HL-60 (cell line): ENCODE measurements around the gene PTGER2.

Experiments used
- DNase-seq, 2 experiments: peaks; one replicate each; pipeline ENCODE4 v3.0.0-alpha.2; 2010 to 2020; ENCODE audit warnings: low read depth in 1 of 2, low spot score in 1 of 2
- H3K27ac ChIP-seq: fragments of 250-450 bp; sonication (Bioruptor Pico); replicated peaks from 2 replicates; pipeline ENCODE4 v1.5.1; 2020; ENCODE audit warnings: mild to moderate bottlenecking, moderate library complexity
- H3K27me3 ChIP-seq: fragments of 250-450 bp; sonication (Bioruptor Pico); 2 replicates; pipeline ENCODE4 v1.5.1; 2021; ENCODE audit warnings: mild to moderate bottlenecking, moderate library complexity; ENCODE audit not compliant: insufficient read depth, poor library complexity, severe bottlenecking
- H3K4me3 ChIP-seq: replicated peaks from 2 replicates; pipeline ENCODE4 v1.5.1; 2011; ENCODE audit warnings: mild to moderate bottlenecking, control low read depth, low read length; ENCODE audit not compliant: insufficient read depth
- GABPA ChIP-seq: IDR thresholded peaks from 2 replicates; pipeline ENCODE4 v1.6.1; 2012; ENCODE audit warnings: low read depth
- POLR2AphosphoS5 ChIP-seq: IDR thresholded peaks from 2 replicates; pipeline ENCODE4 v1.6.1; 2012; ENCODE audit warnings: low read depth
- SPI1 ChIP-seq: IDR thresholded peaks from 2 replicates; pipeline ENCODE4 v1.6.1; 2012; ENCODE audit warnings: low read depth, mild to moderate bottlenecking, borderline replicate concordance
- TF ChIP-seq, protein P1 (sequence below): IDR thresholded peaks from 2 replicates; pipeline ENCODE4 v1.6.1; 2012; ENCODE audit warnings: low read depth; ENCODE audit not compliant: insufficient replicate concordance
- TF ChIP-seq, protein P2 (sequence below): IDR thresholded peaks from one replicate; pipeline ENCODE4 v1.5.1; 2011; ENCODE audit warnings: low read length, control low read depth, inconsistent platforms; ENCODE audit not compliant: insufficient read depth

The PTGER2 gene

GRCh38 chr14:52365071-52365470 is 51.0 kb downstream of the PTGER2 start:
- no peak overlapping the region for H3K27ac ChIP-seq
- no peak overlapping the region for H3K4me3 ChIP-seq
- TF ChIP-seq, protein P1, sequence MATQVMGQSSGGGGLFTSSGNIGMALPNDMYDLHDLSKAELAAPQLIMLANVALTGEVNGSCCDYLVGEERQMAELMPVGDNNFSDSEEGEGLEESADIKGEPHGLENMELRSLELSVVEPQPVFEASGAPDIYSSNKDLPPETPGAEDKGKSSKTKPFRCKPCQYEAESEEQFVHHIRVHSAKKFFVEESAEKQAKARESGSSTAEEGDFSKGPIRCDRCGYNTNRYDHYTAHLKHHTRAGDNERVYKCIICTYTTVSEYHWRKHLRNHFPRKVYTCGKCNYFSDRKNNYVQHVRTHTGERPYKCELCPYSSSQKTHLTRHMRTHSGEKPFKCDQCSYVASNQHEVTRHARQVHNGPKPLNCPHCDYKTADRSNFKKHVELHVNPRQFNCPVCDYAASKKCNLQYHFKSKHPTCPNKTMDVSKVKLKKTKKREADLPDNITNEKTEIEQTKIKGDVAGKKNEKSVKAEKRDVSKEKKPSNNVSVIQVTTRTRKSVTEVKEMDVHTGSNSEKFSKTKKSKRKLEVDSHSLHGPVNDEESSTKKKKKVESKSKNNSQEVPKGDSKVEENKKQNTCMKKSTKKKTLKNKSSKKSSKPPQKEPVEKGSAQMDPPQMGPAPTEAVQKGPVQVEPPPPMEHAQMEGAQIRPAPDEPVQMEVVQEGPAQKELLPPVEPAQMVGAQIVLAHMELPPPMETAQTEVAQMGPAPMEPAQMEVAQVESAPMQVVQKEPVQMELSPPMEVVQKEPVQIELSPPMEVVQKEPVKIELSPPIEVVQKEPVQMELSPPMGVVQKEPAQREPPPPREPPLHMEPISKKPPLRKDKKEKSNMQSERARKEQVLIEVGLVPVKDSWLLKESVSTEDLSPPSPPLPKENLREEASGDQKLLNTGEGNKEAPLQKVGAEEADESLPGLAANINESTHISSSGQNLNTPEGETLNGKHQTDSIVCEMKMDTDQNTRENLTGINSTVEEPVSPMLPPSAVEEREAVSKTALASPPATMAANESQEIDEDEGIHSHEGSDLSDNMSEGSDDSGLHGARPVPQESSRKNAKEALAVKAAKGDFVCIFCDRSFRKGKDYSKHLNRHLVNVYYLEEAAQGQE: no peak
- no peak for TF ChIP-seq SPI1
- TF ChIP-seq GABPA: no peak
- TF ChIP-seq, protein P2, sequence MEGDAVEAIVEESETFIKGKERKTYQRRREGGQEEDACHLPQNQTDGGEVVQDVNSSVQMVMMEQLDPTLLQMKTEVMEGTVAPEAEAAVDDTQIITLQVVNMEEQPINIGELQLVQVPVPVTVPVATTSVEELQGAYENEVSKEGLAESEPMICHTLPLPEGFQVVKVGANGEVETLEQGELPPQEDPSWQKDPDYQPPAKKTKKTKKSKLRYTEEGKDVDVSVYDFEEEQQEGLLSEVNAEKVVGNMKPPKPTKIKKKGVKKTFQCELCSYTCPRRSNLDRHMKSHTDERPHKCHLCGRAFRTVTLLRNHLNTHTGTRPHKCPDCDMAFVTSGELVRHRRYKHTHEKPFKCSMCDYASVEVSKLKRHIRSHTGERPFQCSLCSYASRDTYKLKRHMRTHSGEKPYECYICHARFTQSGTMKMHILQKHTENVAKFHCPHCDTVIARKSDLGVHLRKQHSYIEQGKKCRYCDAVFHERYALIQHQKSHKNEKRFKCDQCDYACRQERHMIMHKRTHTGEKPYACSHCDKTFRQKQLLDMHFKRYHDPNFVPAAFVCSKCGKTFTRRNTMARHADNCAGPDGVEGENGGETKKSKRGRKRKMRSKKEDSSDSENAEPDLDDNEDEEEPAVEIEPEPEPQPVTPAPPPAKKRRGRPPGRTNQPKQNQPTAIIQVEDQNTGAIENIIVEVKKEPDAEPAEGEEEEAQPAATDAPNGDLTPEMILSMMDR: no peak
- no peak for TF ChIP-seq POLR2AphosphoS5

GRCh38 chr14:52366796-52367315 is 52.7 kb downstream of the PTGER2 start:
- DNase-seq: no peak
- no peak overlapping the region for H3K27ac ChIP-seq
- TF ChIP-seq, protein P2: no peak
- TF ChIP-seq, protein P1: no peak
- TF ChIP-seq POLR2AphosphoS5: no peak
- TF ChIP-seq GABPA: no peak
- TF ChIP-seq SPI1: no peak
- H3K4me3 ChIP-seq: no peak overlapping the region
- no peaks in the 10 kb centered on the region for H3K27me3 ChIP-seq

More at GRCh38 chr14:52365071-52365470, 51.0 kb downstream of the PTGER2 start:
- H3K27me3 ChIP-seq: no peaks in the 10 kb centered on the region
- DNase-seq: no peak

DNA sequence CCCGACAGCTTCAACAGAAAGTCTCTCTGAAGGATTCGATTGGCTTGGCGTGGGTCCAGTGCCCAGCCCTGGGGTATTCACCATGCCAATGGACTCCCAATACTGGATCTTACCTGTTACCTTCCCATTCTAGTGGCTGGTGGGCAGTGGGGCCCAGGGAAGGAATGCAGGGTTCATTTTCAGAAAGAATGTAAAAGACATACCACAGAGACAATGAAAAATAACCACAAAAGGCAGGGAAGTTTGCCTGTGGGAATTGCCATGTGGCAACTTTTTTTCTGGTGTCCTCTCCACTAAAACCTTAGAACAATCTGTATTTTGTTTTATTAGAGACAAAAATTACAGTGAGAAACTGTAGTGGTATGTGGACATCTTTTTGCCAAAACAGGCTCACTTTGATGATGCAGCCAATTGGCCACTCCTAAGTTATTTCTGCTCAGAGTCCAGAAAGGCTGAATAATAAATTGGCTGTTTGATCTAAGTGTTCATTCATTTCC is 55.2 kb downstream of the PTGER2 start:
- TF ChIP-seq POLR2AphosphoS5 (no peak), SPI1 (no peak), GABPA (no peak)
- TF ChIP-seq, protein P2: no peak
- TF ChIP-seq, protein P1: no peak
- DNase-seq: no peak
- H3K4me3 ChIP-seq: no peak overlapping the region
- H3K27ac ChIP-seq: no peak overlapping the region
- H3K27me3 ChIP-seq: no peaks in the 10 kb centered on the region
